K562 (cell line): ENCODE data around the gene XYLB.

ENCODE experiments used
- MAX ChIP-seq: sonication (generic); formaldehyde crosslinking; IDR thresholded peaks from 2 replicates; pipeline ENCODE4 v1.9.0; 2022; ENCODE audit warnings: mild to moderate bottlenecking, missing genetic modification reagents
- MTA1 ChIP-seq: fragments of 450-650 bp; IDR thresholded peaks from 2 replicates; pipeline ENCODE4 v1.6.1; 2017; ENCODE audit warnings: borderline replicate concordance
- NR1H2 ChIP-seq: sonication (generic); formaldehyde crosslinking; IDR thresholded peaks from 2 replicates; pipeline ENCODE4 v1.4.0; 2020; ENCODE audit warnings: mild to moderate bottlenecking, missing genetic modification reagents
- ZNF280B ChIP-seq: fragments of 250-450 bp; sonication (Bioruptor Pico); IDR thresholded peaks from 2 replicates; pipeline ENCODE4 v1.5.1; 2021; ENCODE audit warnings: mild to moderate bottlenecking

- TF ChIP-seq ZNF280B (CRISPR knock-in tag), result no peak
- no peak for TF ChIP-seq MTA1
- TF ChIP-seq NR1H2 (CRISPR knock-in tag), result no peak
- no peak for TF ChIP-seq MAX (CRISPR knock-in tag)
Observed at GRCh38 chr3:38317192-38317759, 29.3 kb upstream of the XYLB start.
